Epithelial cell of esophagus (primary cell): ENCODE results near the gene NUP205.

Experiments
- DNase-seq: peaks from one replicate; pipeline ENCODE4 v3.0.0; 2010; ENCODE audit warnings: low read depth
- H3K4me3 ChIP-seq: 2 replicates; pipeline ENCODE4 v1.5.1; 2011; ENCODE audit warnings: mild to moderate bottlenecking, low read length, control low read depth
- CTCF ChIP-seq: IDR thresholded peaks from 2 replicates; pipeline ENCODE4 v1.5.1; 2011; ENCODE audit warnings: low read depth, mild to moderate bottlenecking, low read length, control low read depth, inconsistent platforms; ENCODE audit not compliant: insufficient read depth; ENCODE audit errors: missing control alignments

Gene NUP205

GRCh38 chr7:135523146-135523545 lies 34.6 kb upstream of the NUP205 start:
- DNase-seq = no peak
- no peak overlapping the region for H3K4me3 ChIP-seq
- TF ChIP-seq CTCF = no peak

- TF ChIP-seq CTCF = no peak
- no peak overlapping the region for H3K4me3 ChIP-seq
- DNase-seq = no peak
Measured at GRCh38 chr7:135525426-135525825, 32.3 kb upstream of the NUP205 start.

- no peak for DNase-seq
- no peak overlapping the region for H3K4me3 ChIP-seq
- no peak for TF ChIP-seq CTCF
Measured at GRCh38 chr7:135527025-135527424, 30.7 kb upstream of the NUP205 start.

GRCh38 chr7:135536150-135536549 lies 21.6 kb upstream of the NUP205 start:
- H3K4me3 ChIP-seq = no peak overlapping the region
- TF ChIP-seq CTCF = no peak
- DNase-seq = peak; percentile 85

GRCh38 chr7:135537453-135537852 lies 20.3 kb upstream of the NUP205 start:
- TF ChIP-seq CTCF = no peak
- no peak for DNase-seq
- H3K4me3 ChIP-seq = no peak overlapping the region

GRCh38 chr7:135537905-135538304 lies 19.8 kb upstream of the NUP205 start:
- no peak for DNase-seq

More at GRCh38 chr7:135537905-135538304, 19.8 kb upstream of the NUP205 start:
- TF ChIP-seq CTCF = no peak
- H3K4me3 ChIP-seq = no peak overlapping the region
